MM.1S (cell line): ENCODE measurements around the gene CLDND2.

ENCODE experiments used
- DNase-seq: peaks from one replicate; pipeline ENCODE4 v3.0.0-alpha.2; 2015
- H2AFZ ChIP-seq: fragments of 300-600 bp; sonication (generic); 2 replicates; pipeline ENCODE4 v1.6.0; 2016; ENCODE audit warnings: antibody characterized with exemption, low read length
- H3F3A ChIP-seq: fragments of 300-600 bp; sonication (generic); 2 replicates; pipeline ENCODE4 v1.6.1; 2016; ENCODE audit warnings: mild to moderate bottlenecking, antibody characterized with exemption, low read length, moderate library complexity, mixed read lengths; ENCODE audit not compliant: insufficient read depth
- H3K27ac ChIP-seq: fragments of 300-600 bp; sonication (generic); 2 replicates; pipeline ENCODE4 v1.5.1; 2016; ENCODE audit warnings: mild to moderate bottlenecking, low read length
- H3K27me3 ChIP-seq: fragments of 300-600 bp; sonication (generic); replicated peaks from 2 replicates; pipeline ENCODE4 v1.6.0; 2016; ENCODE audit warnings: low read length; ENCODE audit not compliant: insufficient read depth
- H3K36me3 ChIP-seq: fragments of 300-600 bp; sonication (generic); replicated peaks from 2 replicates; pipeline ENCODE4 v1.6.1; 2016; ENCODE audit warnings: mild to moderate bottlenecking, low read length, mixed read lengths; ENCODE audit not compliant: insufficient read depth
- H3K4me1 ChIP-seq: fragments of 300-600 bp; sonication (generic); 2 replicates; pipeline ENCODE4 v1.6.1; 2016; ENCODE audit warnings: low read length, mixed read lengths
- H3K4me2 ChIP-seq: fragments of 300-600 bp; sonication (generic); 2 replicates; pipeline ENCODE4 v1.6.0; 2016; ENCODE audit warnings: low read depth, low read length
- H3K4me3 ChIP-seq: fragments of 300-600 bp; sonication (generic); 2 replicates; pipeline ENCODE4 v1.5.1; 2016; ENCODE audit warnings: low read length, mixed read lengths
- H3K79me2 ChIP-seq: fragments of 300-600 bp; sonication (generic); 2 replicates; pipeline ENCODE4 v1.6.1; 2016; ENCODE audit warnings: mixed run types, low read length, mixed read lengths
- H3K9ac ChIP-seq: fragments of 300-600 bp; sonication (generic); 2 replicates; pipeline ENCODE4 v1.6.1; 2016; ENCODE audit warnings: low read length, mixed read lengths
- H3K9me2 ChIP-seq: fragments of 300-600 bp; sonication (generic); replicated peaks from 2 replicates; pipeline ENCODE4 v1.6.1; 2016; ENCODE audit warnings: mild to moderate bottlenecking, low read length, mixed read lengths; ENCODE audit not compliant: insufficient read depth
- H3K9me3 ChIP-seq: fragments of 300-600 bp; sonication (generic); replicated peaks from 2 replicates; pipeline ENCODE4 v1.6.1; 2016; ENCODE audit warnings: mild to moderate bottlenecking, low read length, mixed read lengths; ENCODE audit not compliant: insufficient read depth
- H4K20me1 ChIP-seq: fragments of 300-600 bp; sonication (generic); 2 replicates; pipeline ENCODE4 v1.6.1; 2016; ENCODE audit warnings: mild to moderate bottlenecking, low read length, moderate library complexity, mixed read lengths; ENCODE audit not compliant: insufficient read depth
- EZH2 ChIP-seq: fragments of 300-600 bp; sonication (generic); optimal IDR thresholded peaks from 2 replicates; pipeline ENCODE3; 2017; ENCODE audit warnings: low read depth, mild to moderate bottlenecking, antibody characterized with exemption, low read length, mixed read lengths
- EZH2phosphoT487 ChIP-seq: fragments of 300-600 bp; sonication (generic); IDR thresholded peaks from 2 replicates; pipeline ENCODE4 v1.6.1; 2018; ENCODE audit warnings: antibody characterized with exemption, low read length
- TF ChIP-seq, protein P1 (sequence below): fragments of 300-600 bp; sonication (generic); IDR thresholded peaks from 2 replicates; pipeline ENCODE4 v1.5.1; 2016; ENCODE audit warnings: antibody characterized with exemption, low read length, mixed read lengths

The CLDND2 gene

DNA sequence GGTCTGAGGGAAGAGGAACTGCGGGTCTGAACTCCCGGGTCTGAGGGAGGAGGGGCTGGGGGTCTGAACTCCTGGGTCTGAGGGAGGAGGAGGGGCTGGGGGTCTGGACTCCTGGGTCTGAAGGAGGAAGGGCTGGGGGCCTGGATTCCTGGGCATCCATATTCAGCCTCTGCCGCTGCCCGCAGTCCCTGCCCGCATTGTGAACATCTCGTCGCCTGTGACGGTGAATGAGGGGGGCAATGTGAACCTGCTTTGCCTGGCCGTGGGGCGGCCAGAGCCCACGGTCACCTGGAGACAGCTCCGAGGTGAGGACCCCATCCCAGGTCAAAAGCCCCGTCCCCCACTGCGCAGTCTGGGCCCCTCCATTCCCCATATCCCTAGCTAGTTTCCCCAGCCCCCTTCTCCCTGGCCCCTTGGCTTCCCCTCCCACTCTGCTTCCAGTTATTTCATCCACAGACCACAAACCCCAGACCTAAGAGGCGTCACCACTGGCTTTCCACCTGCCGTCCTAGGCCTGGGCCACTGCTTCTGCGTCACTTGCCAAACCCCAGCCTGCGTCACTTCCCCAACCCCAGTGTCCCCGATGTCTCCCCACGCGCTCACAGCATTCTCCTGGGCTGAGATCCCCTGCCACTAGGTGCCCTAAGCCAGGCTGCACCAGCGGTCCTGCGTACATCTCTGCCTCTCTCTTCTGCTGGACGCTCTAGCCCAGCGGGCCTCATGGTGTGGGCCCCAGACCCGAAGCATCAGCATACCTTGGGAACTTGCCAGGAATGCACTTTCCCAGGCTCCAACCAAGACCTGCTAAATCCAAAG lies 43.4 kb downstream of the CLDND2 start:
- H3K4me3 ChIP-seq = no peak overlapping the region
- no peaks in the 10 kb centered on the region for H3K9me3 ChIP-seq

DNA sequence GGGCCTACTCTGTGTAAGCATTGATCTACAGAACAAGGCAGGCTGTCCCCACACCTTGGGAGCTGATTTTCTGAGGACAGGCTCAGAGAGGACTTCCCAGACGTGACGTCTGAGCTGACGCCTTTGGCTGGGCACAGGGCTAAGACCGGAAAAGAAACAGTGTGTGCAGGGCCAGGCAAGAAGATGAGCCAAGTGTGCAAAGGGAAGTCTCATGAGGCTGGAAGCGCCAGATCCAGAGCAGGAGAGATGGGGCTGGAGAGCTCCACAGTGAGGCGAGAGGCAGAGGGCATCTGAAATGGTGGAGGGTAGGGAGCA lies 44.7 kb downstream of the CLDND2 start:
- TF ChIP-seq EZH2phosphoT487 (no peak), EZH2 (no peak)
- TF ChIP-seq, protein P1, sequence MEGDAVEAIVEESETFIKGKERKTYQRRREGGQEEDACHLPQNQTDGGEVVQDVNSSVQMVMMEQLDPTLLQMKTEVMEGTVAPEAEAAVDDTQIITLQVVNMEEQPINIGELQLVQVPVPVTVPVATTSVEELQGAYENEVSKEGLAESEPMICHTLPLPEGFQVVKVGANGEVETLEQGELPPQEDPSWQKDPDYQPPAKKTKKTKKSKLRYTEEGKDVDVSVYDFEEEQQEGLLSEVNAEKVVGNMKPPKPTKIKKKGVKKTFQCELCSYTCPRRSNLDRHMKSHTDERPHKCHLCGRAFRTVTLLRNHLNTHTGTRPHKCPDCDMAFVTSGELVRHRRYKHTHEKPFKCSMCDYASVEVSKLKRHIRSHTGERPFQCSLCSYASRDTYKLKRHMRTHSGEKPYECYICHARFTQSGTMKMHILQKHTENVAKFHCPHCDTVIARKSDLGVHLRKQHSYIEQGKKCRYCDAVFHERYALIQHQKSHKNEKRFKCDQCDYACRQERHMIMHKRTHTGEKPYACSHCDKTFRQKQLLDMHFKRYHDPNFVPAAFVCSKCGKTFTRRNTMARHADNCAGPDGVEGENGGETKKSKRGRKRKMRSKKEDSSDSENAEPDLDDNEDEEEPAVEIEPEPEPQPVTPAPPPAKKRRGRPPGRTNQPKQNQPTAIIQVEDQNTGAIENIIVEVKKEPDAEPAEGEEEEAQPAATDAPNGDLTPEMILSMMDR = no peak
- Histone ChIP-seq H3K4me1 (no peaks in the 10 kb centered on the region), H3K4me3 (no peak overlapping the region), H3K9me2 (no peaks in the 10 kb centered on the region), H3K79me2 (no peaks in the 10 kb centered on the region), H3F3A (no peaks in the 10 kb centered on the region), H2AFZ (no peak overlapping the region), H3K9ac (no peak overlapping the region), H3K4me2 (no peak overlapping the region), H3K27ac (no peak overlapping the region), H3K27me3 (no peaks in the 10 kb centered on the region), H3K9me3 (no peaks in the 10 kb centered on the region), H4K20me1 (no peaks in the 10 kb centered on the region), H3K36me3 (no peaks in the 10 kb centered on the region)
- DNase-seq = no peak

More for the DNA sequence above, 43.4 kb downstream of the CLDND2 start:
- no peaks in the 10 kb centered on the region for H3K9me2 ChIP-seq
- H3K79me2 ChIP-seq = no peaks in the 10 kb centered on the region
- H4K20me1 ChIP-seq = no peaks in the 10 kb centered on the region
- H3F3A ChIP-seq = no peaks in the 10 kb centered on the region
- no peak overlapping the region for H3K27ac ChIP-seq
- no peak overlapping the region for H2AFZ ChIP-seq
- H3K36me3 ChIP-seq = no peaks in the 10 kb centered on the region
- no peak for TF ChIP-seq EZH2phosphoT487
- TF ChIP-seq, protein P1 = no peak
- no peaks in the 10 kb centered on the region for H3K4me1 ChIP-seq
- no peak overlapping the region for H3K4me2 ChIP-seq
- H3K9ac ChIP-seq = no peak overlapping the region
- no peaks in the 10 kb centered on the region for H3K27me3 ChIP-seq
- no peak for DNase-seq

DNA sequence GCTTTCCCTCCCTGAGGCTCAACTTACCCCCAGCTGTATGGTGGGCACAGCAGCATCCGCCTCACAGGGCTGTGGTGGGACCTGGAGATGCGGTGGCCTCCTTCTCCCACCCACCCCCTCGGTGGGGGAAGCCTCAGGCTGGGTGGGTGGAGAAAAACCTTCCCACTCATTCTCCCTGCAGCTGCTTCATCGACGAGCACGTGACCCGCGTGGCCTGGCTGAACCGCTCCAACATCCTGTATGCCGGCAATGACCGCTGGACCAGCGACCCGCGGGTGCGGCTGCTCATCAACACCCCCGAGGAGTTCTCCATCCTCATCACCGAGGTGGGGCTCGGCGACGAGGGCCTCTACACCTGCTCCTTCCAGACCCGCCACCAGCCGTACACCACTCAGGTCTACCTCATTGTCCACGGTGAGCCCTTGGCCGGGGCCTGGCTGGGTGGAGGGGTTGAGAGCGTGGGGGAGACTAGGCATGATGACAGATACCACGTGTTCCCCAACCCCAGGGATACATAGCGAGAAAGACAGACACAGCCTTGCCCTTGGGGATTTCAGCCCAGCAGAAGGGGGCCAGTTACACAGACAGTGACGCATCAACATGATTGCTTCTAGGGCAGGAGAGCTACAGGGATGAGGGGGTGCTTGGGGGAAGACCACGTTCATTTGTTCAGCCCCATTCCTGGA lies 45.2 kb downstream of the CLDND2 start:
- DNase-seq = no peak
- Histone ChIP-seq H3K9ac (no peak overlapping the region), H3K9me2 (no peaks in the 10 kb centered on the region), H3K4me3 (no peak overlapping the region), H3K4me2 (no peak overlapping the region), H2AFZ (no peak overlapping the region), H3K79me2 (no peaks in the 10 kb centered on the region), H3K27me3 (no peaks in the 10 kb centered on the region), H3K9me3 (no peaks in the 10 kb centered on the region), H3F3A (no peaks in the 10 kb centered on the region), H3K36me3 (no peaks in the 10 kb centered on the region), H4K20me1 (no peaks in the 10 kb centered on the region), H3K27ac (no peak overlapping the region), H3K4me1 (no peaks in the 10 kb centered on the region)
- TF ChIP-seq EZH2phosphoT487 (no peak), EZH2 (no peak)
- TF ChIP-seq, protein P1 = no peak
